ENCODE results near the gene OR52E2. TPM values are rescaled to one million over a fixed set of nuclear protein-coding genes. Genes with fewer than 3 reads are reported as not detected.

The OR52E2 gene
- total and polyA plus RNA-seq, 2 donors from 2014 or later, result not detected

- Histone ChIP-seq H3K9ac (ENCODE audit: low read length in 3 of 3) (no peak overlapping the region), H3K4me3 (ENCODE audit: low read length in 3 of 3) (no peak overlapping the region)
- no peak for FAIRE-seq
These were observed 31.2 kb upstream of the OR52E2 start for GRCh38 chr11:5090668-5091067.

GRCh38 chr11:5088556-5088955 lies 29.1 kb upstream of the OR52E2 start:
- Histone ChIP-seq H3K4me1 (ENCODE audit: control insufficient read depth in 2 of 3, insufficient read depth in 2 of 3, low read depth in 1 of 3, low read length in 3 of 3) (no peaks in the 10 kb centered on the region), H3K27me3 (ENCODE audit: control insufficient read depth, insufficient read depth, low read length) (no peaks in the 10 kb centered on the region), H3K9ac (ENCODE audit: low read length in 3 of 3) (no peak overlapping the region), H3K9me3 (ENCODE audit: control insufficient read depth in 2 of 3, insufficient read depth in 1 of 3, low read length in 3 of 3) (no peaks in the 10 kb centered on the region), H3K4me3 (ENCODE audit: low read length in 3 of 3) (no peak overlapping the region), H3K36me3 (ENCODE audit: control insufficient read depth in 2 of 3, insufficient read depth in 3 of 3, low read length in 3 of 3) (no peaks in the 10 kb centered on the region), H3K27ac (ENCODE audit: low read depth in 2 of 2, low read length in 2 of 2) (no peak overlapping the region)
- intact Hi-C loops (cut with DNase I), result no loop called here
- DNase-seq (no peak), FAIRE-seq (no peak)
- TF ChIP-seq CTCF (IDR thresholded peaks at IDR 0.05; ENCODE audit: borderline replicate concordance, extremely low read depth, insufficient read depth), result no peak

More at GRCh38 chr11:5090668-5091067, 31.2 kb upstream of the OR52E2 start:
- no peaks in the 10 kb centered on the region for H3K9me3 ChIP-seq (ENCODE audit: control insufficient read depth in 2 of 3, insufficient read depth in 1 of 3, low read length in 3 of 3)
- no peak overlapping the region for H3K27ac ChIP-seq (ENCODE audit: low read depth in 2 of 2, low read length in 2 of 2)
- H3K27me3 ChIP-seq (ENCODE audit: control insufficient read depth, insufficient read depth, low read length), result no peaks in the 10 kb centered on the region
- intact Hi-C loops (cut with DNase I), result no loop called here
- H3K36me3 ChIP-seq (ENCODE audit: control insufficient read depth in 2 of 3, insufficient read depth in 3 of 3, low read length in 3 of 3), result no peaks in the 10 kb centered on the region
- TF ChIP-seq CTCF (IDR thresholded peaks at IDR 0.05; ENCODE audit: borderline replicate concordance, extremely low read depth, insufficient read depth), result no peak
- H3K4me1 ChIP-seq (ENCODE audit: control insufficient read depth in 2 of 3, insufficient read depth in 2 of 3, low read depth in 1 of 3, low read length in 3 of 3), result no peaks in the 10 kb centered on the region
- no peak for DNase-seq

GRCh38 chr11:5083602-5084001 lies 24.2 kb upstream of the OR52E2 start:
- Histone ChIP-seq H3K27ac (ENCODE audit: low read depth in 2 of 2, low read length in 2 of 2) (no peak overlapping the region), H3K9ac (ENCODE audit: low read length in 3 of 3) (no peak overlapping the region), H3K4me3 (ENCODE audit: low read length in 3 of 3) (no peak overlapping the region), H3K36me3 (ENCODE audit: control insufficient read depth in 2 of 3, insufficient read depth in 3 of 3, low read length in 3 of 3) (no peaks in the 10 kb centered on the region), H3K27me3 (ENCODE audit: control insufficient read depth, insufficient read depth, low read length) (no peaks in the 10 kb centered on the region), H3K4me1 (ENCODE audit: control insufficient read depth in 2 of 3, insufficient read depth in 2 of 3, low read depth in 1 of 3, low read length in 3 of 3) (no peaks in the 10 kb centered on the region), H3K9me3 (ENCODE audit: control insufficient read depth in 2 of 3, insufficient read depth in 1 of 3, low read length in 3 of 3) (no peaks in the 10 kb centered on the region)
- intact Hi-C loops (cut with DNase I), result no loop called here
- DNase-seq (no peak), FAIRE-seq (no peak)
- no peak for TF ChIP-seq CTCF (IDR thresholded peaks at IDR 0.05; ENCODE audit: borderline replicate concordance, extremely low read depth, insufficient read depth)

GRCh38 chr11:5081405-5081804 lies 22.0 kb upstream of the OR52E2 start:
- intact Hi-C loops (cut with DNase I), result no loop called here
- H3K9ac ChIP-seq (ENCODE audit: low read length in 3 of 3), result no peak overlapping the region
- H3K27ac ChIP-seq (ENCODE audit: low read depth in 2 of 2, low read length in 2 of 2), result no peak overlapping the region
- DNase-seq, result no peak
- H3K9me3 ChIP-seq (ENCODE audit: control insufficient read depth in 2 of 3, insufficient read depth in 1 of 3, low read length in 3 of 3), result no peaks in the 10 kb centered on the region
- no peak for TF ChIP-seq CTCF (IDR thresholded peaks at IDR 0.05; ENCODE audit: borderline replicate concordance, extremely low read depth, insufficient read depth)
- H3K4me3 ChIP-seq (ENCODE audit: low read length in 3 of 3), result no peak overlapping the region
- no peaks in the 10 kb centered on the region for H3K36me3 ChIP-seq (ENCODE audit: control insufficient read depth in 2 of 3, insufficient read depth in 3 of 3, low read length in 3 of 3)
- no peaks in the 10 kb centered on the region for H3K4me1 ChIP-seq (ENCODE audit: control insufficient read depth in 2 of 3, insufficient read depth in 2 of 3, low read depth in 1 of 3, low read length in 3 of 3)
- FAIRE-seq, result no peak
- no peaks in the 10 kb centered on the region for H3K27me3 ChIP-seq (ENCODE audit: control insufficient read depth, insufficient read depth, low read length)

Data from kidney (tissue), 14 donors.